ENCODE results near the gene TARP.
"Not testable (repeated sequence)": the region's sequence is repeated elsewhere in the genome, so short reads cannot be mapped to it uniquely, and the experiment has no call there.

TARP gene

GRCh38 chr7:38299275-38299931 is 26.0 kb upstream of the TARP start:
- no peak for DNase-seq (ENCODE audit: low read depth)

DNA sequence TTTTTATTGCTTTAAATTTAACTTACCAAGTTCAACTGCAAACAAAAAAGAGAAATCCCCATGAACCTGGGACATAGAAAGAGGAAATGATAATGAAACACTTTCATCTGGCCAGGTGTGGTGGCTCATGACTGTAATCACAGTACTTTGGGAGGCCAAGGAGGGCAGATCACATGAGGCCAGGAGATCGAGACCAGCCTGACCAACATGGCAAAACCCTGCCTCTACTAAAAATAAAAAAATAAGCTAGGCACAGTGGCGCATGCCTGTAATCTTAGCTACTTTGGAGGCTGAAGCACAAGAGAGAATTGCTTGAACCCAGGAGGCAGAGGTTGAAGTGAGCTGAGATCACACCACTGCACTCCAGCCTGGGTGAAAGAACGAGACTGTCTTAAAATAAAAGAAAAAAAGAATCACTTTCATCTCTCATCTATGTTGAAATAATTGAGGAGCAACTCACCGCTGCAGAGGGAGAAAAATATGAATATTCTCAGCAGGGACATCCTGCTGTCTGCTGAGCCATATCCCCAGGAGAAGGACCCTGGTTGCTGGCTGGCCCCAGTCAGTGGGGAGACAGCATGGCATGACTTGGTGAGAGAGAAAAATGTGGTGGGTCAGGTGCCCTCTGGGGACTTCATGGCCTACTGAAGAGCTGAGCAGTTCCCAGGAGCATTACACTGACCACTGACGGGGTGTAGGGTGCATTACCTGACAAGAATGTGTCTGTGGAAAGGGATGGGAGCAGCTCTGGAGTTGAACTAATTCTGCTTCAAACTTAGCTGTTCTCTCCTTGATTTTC is 22.8 kb upstream of the TARP start:
- no peak for DNase-seq (ENCODE audit: low read depth)

DNA sequence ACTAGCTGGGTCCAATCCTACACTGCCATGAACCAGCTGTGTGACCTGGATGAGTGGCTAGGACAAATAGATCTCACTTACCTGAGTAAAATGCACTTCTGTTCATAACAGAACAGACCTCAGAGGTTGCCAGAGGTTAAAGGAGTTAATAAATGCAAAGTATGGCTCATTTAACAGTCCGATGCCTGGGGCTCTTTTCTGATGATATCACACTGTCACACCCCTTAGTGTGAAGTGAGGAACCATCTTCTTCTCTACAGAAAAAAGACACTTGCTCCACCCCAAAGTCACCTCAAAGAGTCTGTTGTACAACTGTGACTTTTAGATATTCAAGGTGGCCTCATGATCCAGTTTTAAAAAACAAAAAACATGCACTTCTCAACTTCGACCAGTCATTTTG is 21.5 kb upstream of the TARP start:
- DNase-seq (ENCODE audit: low read depth), result no peak

- no peak for DNase-seq (ENCODE audit: low read depth)
Observed at GRCh38 chr7:38292442-38292841, 19.0 kb upstream of the TARP start.

GRCh38 chr7:38291650-38292049 is 18.2 kb upstream of the TARP start:
- no peak for DNase-seq (ENCODE audit: low read depth)

DNA sequence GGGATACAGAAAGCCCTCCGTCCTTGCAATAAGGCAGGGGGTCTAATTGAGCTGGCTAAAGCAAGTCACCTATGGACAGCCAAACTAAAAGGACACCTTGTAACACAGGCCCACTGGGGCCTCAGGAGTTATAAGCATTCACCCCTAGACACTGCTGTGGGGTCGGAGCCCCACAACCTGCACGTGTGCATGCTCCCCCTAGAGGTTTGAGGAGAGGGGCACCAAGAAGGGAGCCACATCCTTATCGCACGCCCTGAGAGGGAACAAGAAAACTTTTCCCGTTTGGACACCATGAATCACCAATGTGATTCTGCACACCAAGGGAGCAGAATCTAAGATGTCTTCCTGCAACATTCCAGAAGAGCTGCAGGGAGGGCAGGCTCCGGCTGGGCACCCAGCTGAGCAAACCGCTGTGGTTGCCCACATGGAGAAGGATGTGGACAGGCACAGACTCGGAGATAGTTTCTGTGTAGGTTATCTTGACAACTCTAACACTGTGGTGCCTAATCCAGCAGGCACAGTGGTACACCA is 17.7 kb upstream of the TARP start:
- DNase-seq (ENCODE audit: low read depth), result no peak

DNA sequence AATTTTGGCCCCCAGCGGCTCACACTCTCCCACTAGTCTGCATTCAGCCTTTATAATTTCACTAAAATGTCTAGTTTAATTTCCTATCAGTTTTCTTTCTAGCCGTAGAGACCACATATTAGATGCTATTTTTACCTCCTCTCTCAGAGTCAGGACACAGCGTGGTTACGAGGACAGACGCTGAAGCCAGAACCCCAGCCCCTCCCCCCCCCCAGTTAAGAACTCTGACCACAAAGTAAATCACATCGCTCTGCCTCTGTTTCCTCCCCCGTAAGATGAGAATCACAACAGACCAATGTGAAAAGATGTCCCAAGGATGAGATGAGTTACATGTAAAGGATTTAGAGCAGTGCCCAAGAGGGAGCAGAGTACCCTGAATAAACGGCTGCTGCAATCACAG is 11.1 kb upstream of the TARP start:
- DNase-seq (ENCODE audit: low read depth), result no peak

GRCh38 chr7:38283809-38284208 is 10.4 kb upstream of the TARP start:
- DNase-seq (ENCODE audit: low read depth), result no peak

DNA sequence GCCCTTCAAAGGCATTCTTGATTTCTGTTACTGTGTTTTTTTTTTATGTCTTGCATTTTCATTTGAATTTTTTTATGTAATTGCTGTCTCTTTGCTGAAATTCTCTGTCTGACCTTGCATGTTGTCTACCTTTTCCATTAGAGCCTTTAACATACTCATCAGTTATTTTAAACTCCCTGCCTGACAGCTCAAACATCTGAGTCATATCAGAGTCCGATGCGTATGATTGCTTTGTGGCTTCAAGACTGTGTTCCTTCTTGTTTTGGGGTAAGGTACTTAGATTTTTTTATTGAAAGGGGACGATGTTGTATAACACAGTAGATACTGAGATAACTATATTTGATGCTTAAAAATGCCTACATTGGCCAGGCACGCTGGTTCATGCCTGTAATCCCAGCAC is 9.7 kb upstream of the TARP start:
- DNase-seq (ENCODE audit: low read depth), result no peak

GRCh38 chr7:38282081-38282480 is 8.6 kb upstream of the TARP start:
- DNase-seq (ENCODE audit: low read depth), result no peak

DNA sequence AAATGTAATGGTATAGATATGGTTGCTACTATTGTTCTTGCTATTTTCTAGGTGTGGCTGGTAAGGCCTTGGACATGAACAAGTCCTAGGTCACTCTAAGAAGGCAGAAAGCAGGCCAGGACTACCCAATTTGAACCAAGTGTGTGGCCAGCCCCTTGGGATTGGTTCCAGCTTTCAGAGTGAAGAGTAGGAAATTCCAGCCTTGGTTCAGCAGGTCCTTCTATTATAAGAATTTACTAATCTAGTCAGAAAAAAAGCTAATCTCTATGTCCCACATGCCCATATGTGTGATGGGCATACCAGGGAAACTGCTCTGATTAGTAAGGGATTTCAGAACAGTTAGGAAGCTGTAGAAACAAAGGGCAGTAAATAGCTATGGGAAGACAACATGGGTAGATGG is 7.8 kb upstream of the TARP start:
- no peak for DNase-seq (ENCODE audit: low read depth)

DNA sequence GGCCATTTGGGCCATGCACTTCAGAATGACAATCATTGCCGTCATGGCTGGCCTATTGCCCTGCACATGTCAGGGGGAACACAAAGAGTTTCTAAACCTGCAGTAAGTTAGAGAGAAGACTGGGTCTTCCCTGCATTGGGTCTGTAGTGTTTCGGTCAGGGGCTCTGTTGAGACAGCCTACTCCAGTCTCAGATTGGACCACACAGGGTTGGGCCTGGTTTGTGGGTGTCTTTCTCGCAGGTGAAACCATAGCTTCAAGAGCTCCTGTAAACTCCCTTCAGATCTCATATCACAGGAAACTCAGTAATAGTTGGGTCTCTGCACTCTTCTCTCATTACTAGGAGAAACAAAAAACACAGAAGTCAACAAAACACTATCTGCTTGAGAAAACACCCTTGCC is 7.3 kb upstream of the TARP start:
- no peak for DNase-seq (ENCODE audit: low read depth)

DNA sequence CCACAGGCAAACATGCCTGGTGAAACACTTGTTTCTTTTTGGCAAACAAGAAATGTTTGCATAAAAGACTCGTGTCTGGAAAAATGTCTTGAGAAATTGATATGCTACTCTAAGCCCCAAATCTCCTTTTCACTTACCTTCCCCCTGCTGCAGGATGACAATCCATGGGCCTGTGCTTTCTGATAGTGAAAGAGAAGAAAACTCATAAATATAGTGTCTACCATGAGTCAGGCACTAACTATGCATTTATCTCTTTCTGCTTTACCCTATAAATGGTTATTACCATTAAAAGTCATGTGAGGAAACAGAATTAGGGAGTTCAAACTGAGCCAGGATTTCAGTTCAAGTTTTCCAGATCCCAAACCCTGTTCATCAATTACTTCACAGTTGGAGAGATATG is 6.6 kb upstream of the TARP start:
- no peak for DNase-seq (ENCODE audit: low read depth)

DNA sequence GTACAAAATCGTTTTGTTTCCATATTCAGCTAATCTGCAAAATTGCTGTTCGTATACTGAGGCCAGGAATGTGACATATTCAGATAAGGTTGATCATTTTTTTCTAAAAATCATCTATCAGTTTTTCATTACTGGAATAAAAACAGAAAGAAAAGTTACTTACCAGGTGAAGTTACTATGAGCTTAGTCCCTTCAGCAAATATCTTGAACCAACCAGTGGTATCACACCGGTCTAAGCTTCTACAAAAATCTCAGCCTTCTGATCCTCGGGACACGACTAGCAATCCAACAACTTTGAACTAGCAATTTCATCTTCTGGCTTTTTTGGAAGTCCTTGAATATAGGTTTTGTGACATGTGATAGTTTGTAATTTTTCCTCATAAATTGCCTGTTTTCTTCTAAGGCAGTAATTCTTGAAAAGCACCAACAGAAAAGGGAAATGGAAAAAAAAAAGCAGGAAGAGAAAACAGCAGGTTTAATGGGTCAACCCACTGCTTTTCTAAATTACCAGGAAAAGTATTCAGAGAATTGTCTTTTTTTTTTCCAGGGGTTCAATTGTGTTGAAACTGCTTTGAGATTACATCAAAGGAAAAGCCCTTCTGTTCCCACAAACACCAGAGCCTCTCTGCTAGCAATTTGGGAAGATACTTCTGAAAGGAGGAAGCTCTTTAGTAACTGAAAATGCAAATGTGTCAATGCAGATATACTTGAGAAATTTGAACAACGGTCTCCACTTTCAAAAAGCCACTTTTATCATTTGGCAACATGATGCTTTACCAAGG is 2.9 kb upstream of the TARP start:
- DNase-seq (ENCODE audit: low read depth), result no peak

DNA sequence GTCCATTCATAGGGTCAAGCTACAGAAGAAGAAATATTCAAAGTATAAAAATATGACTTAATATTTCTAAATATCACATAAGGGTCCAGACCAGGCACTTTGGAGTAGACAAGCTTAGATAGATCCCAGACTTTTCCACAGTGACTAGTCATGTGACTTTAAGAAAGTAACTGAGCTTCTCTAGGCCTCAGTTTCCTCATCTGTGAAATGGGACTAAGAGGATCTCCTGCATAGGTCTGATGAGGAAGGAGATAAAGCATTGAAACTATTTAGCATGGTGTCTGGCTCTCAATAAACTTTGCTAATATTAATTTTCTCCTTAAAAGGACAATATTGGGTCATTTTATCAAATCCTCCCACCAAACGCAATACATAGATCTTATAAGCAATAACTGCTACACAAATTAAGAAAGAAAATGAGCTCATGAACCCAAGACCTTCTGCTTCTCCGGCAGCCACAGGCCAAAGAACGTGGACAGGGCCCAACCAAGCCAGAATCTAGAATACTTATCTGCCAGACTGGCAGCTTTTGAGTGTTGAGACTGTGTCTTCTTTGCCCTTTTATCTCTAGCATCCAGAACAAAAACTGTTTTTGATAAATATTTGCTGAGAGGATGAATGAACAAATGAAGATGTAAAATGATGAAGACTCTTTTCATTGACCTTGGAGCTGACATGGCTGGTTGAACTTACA is 1.6 kb upstream of the TARP start:
- DNase-seq (ENCODE audit: low read depth), result no peak

- no peak for DNase-seq (ENCODE audit: low read depth)
Observed at GRCh38 chr7:38274486-38274885, 1.1 kb upstream of the TARP start.

DNA sequence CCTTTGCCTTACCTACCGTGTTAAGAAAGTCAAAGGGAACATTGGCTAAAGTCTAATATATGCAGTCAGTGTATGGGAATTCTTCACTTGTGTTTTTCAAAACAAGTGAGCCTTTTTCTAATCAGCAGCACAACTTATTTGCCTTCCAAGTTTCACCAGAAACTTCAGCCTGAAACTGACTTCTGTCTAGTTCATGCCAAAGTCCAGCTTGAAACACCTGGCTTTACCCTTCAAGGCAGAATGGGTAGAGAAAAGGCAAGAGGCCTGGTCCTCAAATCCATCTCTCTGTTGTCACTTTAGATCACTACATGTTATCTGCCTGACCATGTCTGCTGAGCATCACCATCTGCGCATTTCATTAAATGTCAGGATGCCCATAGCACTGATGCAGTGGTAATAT is 3.0 kb downstream of the TARP start:
- not testable (repeated sequence) for DNase-seq (ENCODE audit: low read depth)

DNA sequence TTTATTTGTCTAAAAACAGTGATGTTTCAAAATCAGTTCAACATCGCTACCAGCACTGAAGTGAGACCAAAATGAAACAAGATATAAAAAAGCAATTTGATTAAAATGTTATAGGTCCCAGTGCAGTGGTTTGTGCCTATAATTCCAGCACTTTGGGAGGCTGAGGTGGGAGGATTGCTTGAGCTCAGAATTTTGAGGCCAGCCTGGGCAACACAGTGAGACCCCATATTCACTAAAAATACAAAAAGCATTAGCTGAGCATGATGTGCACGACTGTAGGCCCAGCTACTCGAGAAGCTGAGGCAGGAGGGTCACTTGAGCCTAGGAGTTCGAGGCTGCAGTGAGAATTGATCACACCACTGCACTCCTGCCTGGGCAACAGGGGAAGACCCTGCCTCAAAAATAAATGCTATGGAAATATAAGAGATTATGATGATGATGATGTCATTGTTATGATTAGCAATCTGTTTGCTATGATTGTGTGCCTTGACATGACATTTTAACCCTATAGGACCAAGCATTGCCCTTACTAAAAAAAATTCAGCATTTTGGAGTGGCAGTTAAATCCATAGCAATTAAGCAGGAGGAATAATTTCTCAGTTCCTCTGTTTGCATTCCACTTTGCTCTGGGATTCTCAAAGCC is 3.6 kb downstream of the TARP start:
- DNase-seq (ENCODE audit: low read depth), result not testable (repeated sequence)

DNA sequence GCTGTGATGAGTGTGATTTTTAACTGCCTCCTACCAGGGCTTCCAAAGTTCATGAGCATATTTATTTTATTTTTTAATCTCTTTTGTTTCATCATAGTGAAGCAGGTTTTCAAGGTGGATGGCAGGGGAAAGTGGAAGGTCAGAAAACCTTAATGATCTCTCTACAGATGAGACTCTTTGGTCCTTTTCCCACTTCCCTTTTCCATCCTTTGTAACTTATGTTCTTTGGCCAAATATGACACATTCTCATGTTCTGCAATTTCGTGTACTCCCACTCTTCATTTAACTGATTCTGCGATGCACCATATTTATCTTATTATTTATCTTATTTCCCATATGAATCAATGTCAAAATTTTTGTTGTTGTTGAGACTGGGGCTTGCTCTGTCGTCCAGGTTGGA is 7.5 kb downstream of the TARP start:
- not testable (repeated sequence) for DNase-seq (ENCODE audit: low read depth)

DNA sequence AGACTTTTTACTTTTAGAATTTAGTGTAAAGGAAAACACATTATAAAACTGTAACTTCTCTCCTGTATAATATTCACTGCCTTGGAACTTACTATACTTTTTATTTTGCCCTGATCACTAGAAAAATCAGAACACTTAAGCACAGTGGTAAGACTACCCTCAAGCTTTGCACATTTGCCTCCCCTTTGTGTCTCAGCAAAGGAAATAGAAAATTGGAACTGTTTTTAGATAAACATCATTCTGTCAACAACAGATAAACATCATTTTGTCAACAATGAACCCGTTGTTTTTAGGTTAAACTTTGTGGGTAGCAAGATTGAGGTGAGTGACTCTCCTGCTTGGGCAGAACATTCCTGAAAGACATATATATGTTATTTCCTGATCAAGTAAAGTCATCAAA is 8.8 kb downstream of the TARP start:
- not testable (repeated sequence) for DNase-seq (ENCODE audit: low read depth)

DNA sequence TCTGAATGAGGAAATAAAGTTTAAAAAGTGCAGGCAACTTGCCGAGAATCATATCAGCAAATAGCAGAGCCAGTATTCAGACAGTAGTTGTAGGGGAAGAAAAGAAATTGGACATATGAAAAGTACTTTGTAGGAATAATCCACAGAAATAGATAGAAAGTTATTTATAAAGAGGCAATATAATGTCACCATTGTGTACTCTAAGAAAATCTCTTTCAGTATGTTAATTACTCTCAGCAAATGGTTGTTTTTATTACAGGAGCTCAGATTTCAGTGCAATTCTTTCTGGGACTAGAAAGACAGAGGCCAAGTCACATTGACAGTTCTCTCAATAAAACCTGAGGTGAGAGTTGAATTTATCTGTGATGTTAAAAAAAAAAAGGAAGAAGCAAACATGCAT is 10.2 kb downstream of the TARP start:
- DNase-seq (ENCODE audit: low read depth), result not testable (repeated sequence)

DNA sequence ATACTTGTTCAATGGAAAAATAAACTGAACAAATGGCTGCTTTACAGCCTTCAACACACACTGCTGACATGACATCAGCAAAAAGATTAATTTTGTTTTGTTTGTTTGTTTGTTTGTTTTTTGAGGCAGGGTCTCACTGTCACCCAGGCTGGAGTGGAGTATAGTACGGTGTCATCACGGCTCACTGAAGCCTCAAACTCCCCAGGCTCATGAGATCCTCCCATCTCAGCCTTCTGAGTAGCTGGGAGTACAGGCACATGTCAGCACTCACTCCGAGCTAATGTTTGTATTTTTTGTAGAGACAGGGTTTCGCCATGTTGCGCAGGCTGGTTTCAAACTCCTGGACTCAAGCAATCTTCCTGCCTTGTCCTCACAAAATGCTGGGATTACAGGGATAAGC is 10.9 kb downstream of the TARP start:
- DNase-seq (ENCODE audit: low read depth), result no peak
